Kidney epithelial cell (primary cell): ENCODE results near the gene ZNF197. TPM values are rescaled to one million over a fixed set of nuclear protein-coding genes. Genes with fewer than 3 reads are reported as not detected.

Experiments used
- DNase-seq: peaks from one replicate; pipeline ENCODE4 v3.0.0-alpha.2; 2010; ENCODE audit warnings: low read depth
- H3K27me3 ChIP-seq: 2 replicates; pipeline ENCODE4 v1.6.0; 2011; ENCODE audit warnings: low read length; ENCODE audit not compliant: control insufficient read depth, insufficient read depth
- H3K36me3 ChIP-seq: 2 replicates; pipeline ENCODE4 v1.5.1; 2011; ENCODE audit warnings: low read length; ENCODE audit not compliant: control insufficient read depth, insufficient read depth
- H3K4me3 ChIP-seq: 2 replicates; pipeline ENCODE4 v1.5.1; 2011; ENCODE audit warnings: low read depth, mild to moderate bottlenecking, control low read depth, low read length
- CTCF ChIP-seq: IDR thresholded peaks from 2 replicates; pipeline ENCODE4 v1.5.1; 2011; ENCODE audit warnings: mild to moderate bottlenecking, moderate library complexity, low read length, control low read depth, inconsistent platforms; ENCODE audit not compliant: insufficient read depth, poor library complexity, severe bottlenecking
- total RNA-seq: library from RNA; depleted of rRNA; stranded (reverse); fragments of >200 nt; gene quantifications from 2 replicates; pipeline ENCODE4 v1.2.3, GENCODE V29; 2015

The ZNF197 gene
- total RNA-seq, 1 donor from 2014 or later = 19.6 TPM

- Histone ChIP-seq H3K27me3 (no peaks in the 10 kb centered on the region), H3K4me3 (no peak overlapping the region)
- TF ChIP-seq CTCF = no peak
These were observed 28.2 kb upstream of the ZNF197 start for GRCh38 chr3:44596621-44597020.

GRCh38 chr3:44601749-44602148, 23.1 kb upstream of the ZNF197 start:
- no peak for DNase-seq
- H3K4me3 ChIP-seq = no peak overlapping the region
- no peaks in the 10 kb centered on the region for H3K36me3 ChIP-seq
- no peak for TF ChIP-seq CTCF
- no peaks in the 10 kb centered on the region for H3K27me3 ChIP-seq

More at GRCh38 chr3:44596621-44597020, 28.2 kb upstream of the ZNF197 start:
- H3K36me3 ChIP-seq = no peaks in the 10 kb centered on the region
- no peak for DNase-seq

- no peak for TF ChIP-seq CTCF
- DNase-seq = no peak
These were observed 12.2 kb upstream of the ZNF197 start for GRCh38 chr3:44612678-44613077.

GRCh38 chr3:44628716-44629115, 3.9 kb downstream of the ZNF197 start:
- no peak for DNase-seq
- Histone ChIP-seq H3K27me3 (no peaks in the 10 kb centered on the region), H3K36me3 (peaks cover 2% of the 10 kb centered on the region), H3K4me3 (no peak overlapping the region)
- no peak for TF ChIP-seq CTCF

More at GRCh38 chr3:44612678-44613077, 12.2 kb upstream of the ZNF197 start:
- H3K27me3 ChIP-seq = no peaks in the 10 kb centered on the region
- H3K4me3 ChIP-seq = no peak overlapping the region
- no peaks in the 10 kb centered on the region for H3K36me3 ChIP-seq

- no peaks in the 10 kb centered on the region for H3K27me3 ChIP-seq
- H3K4me3 ChIP-seq = no peak overlapping the region
- no peak for DNase-seq
- no peak for TF ChIP-seq CTCF
- peaks cover 3% of the 10 kb centered on the region for H3K36me3 ChIP-seq
These were observed 7.4 kb downstream of the ZNF197 start for GRCh38 chr3:44632193-44632592.

- TF ChIP-seq CTCF = no peak
- peaks cover 7% of the 10 kb centered on the region for H3K36me3 ChIP-seq
- H3K27me3 ChIP-seq = no peaks in the 10 kb centered on the region
- no peak overlapping the region for H3K4me3 ChIP-seq
- no peak for DNase-seq
These were observed 17.5 kb downstream of the ZNF197 start for GRCh38 chr3:44642337-44642736.
